H1 (cell line): ENCODE data around the gene ACTL10. TPM values are rescaled to one million over a fixed set of nuclear protein-coding genes. Genes with fewer than 3 reads are reported as not detected.

Experiments
- USF2 ChIP-seq: IDR thresholded peaks from 2 replicates; pipeline ENCODE4 v1.6.1; 2011; ENCODE audit warnings: low read length, improper control_type of control experiment
- polyA plus RNA-seq, 7 experiments: library from polyadenylated mRNA; depleted of rRNA in 3 of 7; stranded (reverse) in 5 of 7; unstranded in 2 of 7; fragments of >200 nt in 5 of 7; fragments of 200-250 nt in 2 of 7; gene quantifications; 1 replicate in 5 of 7; 2 replicates in 1 of 7; 4 replicates in 1 of 7; pipeline versions ENCODE4 v1.2.1 to v1.2.3, GENCODE V29; 2011 to 2013; ENCODE audit warnings: missing spikeins in 2 of 7, mixed read lengths in 2 of 7
- total RNA-seq: library from RNA; stranded (reverse); fragmentation: NEBNext Ultra II Directional; extraction: Animal tissue kit (Norgen Biotek cat#: 25700); gene quantifications from 2 replicates; pipeline ENCODE4 v1.2.1, GENCODE V29; 2021

Gene ACTL10
- total and polyA plus RNA-seq, 2 of the 8 experiments (the other 6 are each of a cell fraction or from before 2014, with no cell fraction given), result 0.26 TPM; not detected in 1

DNA sequence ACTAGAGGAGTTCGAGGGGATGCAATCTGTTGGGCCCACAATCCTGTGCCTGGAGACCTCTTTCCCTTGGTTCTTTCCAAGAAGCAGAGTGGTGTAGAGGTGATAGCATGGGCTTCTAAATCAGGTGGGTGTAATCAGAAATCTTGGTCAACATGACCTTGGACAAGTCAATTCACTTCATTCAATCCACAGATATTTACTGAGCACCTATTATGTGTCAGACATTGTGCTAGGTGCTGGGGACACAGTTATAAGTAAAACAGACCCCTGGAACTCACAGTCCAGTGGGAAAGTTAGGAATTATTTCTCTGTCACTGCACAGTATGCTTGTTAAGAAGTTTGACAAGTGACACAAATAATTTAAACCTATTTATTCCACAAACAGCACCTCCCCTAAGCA, 22.8 kb downstream of the ACTL10 start (continued):
- no peak for TF ChIP-seq USF2
